T follicular helper cell (primary cell): ENCODE data around the gene SAMD8.

Experiments used
- DNase-seq: peaks from one replicate; pipeline ENCODE4 v3.0.0-alpha.2; 2020; ENCODE audit warnings: low read depth
- total RNA-seq, 2 experiments: gene quantifications; one replicate each; lab custom pipeline; 2026; lab: John Stamatoyannopoulos, UW

SAMD8 gene
- total RNA-seq: 49.2 to 53.1 reads per million in 2 experiments

- peak; percentile 93 for DNase-seq
Measured at GRCh38 chr10:75111365-75111906, at the start of gene SAMD8. SAMD8 (plus strand) TSS chr10:75111656; CDS start chr10:75150529, 38,873 bp downstream.

GRCh38 chr10:75061709-75062505, 49.5 kb upstream of the SAMD8 start:
- no peak for DNase-seq

- DNase-seq: no peak
Measured at GRCh38 chr10:75062506-75063299, 48.8 kb upstream of the SAMD8 start.

- no peak for DNase-seq
Measured at GRCh38 chr10:75063461-75064230, 47.8 kb upstream of the SAMD8 start.

- DNase-seq: no peak
Measured at GRCh38 chr10:75065076-75065475, 46.4 kb upstream of the SAMD8 start.

- DNase-seq: no peak
Measured at GRCh38 chr10:75066271-75066670, 45.2 kb upstream of the SAMD8 start.

GRCh38 chr10:75067272-75067671, 44.2 kb upstream of the SAMD8 start:
- DNase-seq: no peak

GRCh38 chr10:75068523-75068922, 42.9 kb upstream of the SAMD8 start:
- DNase-seq: no peak

GRCh38 chr10:75070476-75070875, 41.0 kb upstream of the SAMD8 start:
- no peak for DNase-seq

- no peak for DNase-seq
Measured at GRCh38 chr10:75070961-75071428, 40.5 kb upstream of the SAMD8 start.

GRCh38 chr10:75071756-75072155, 39.7 kb upstream of the SAMD8 start:
- no peak for DNase-seq

GRCh38 chr10:75072727-75073126, 38.7 kb upstream of the SAMD8 start:
- DNase-seq: no peak

GRCh38 chr10:75073442-75073841, 38.0 kb upstream of the SAMD8 start:
- DNase-seq: no peak

- no peak for DNase-seq
Measured at GRCh38 chr10:75074711-75075445, 36.6 kb upstream of the SAMD8 start.

GRCh38 chr10:75076348-75076747, 35.1 kb upstream of the SAMD8 start:
- no peak for DNase-seq

GRCh38 chr10:75079436-75080083, 31.9 kb upstream of the SAMD8 start:
- DNase-seq: no peak

GRCh38 chr10:75080554-75080953, 30.9 kb upstream of the SAMD8 start:
- no peak for DNase-seq

GRCh38 chr10:75081379-75081778, 30.1 kb upstream of the SAMD8 start:
- no peak for DNase-seq

- no peak for DNase-seq
Measured at GRCh38 chr10:75083972-75084833, 27.3 kb upstream of the SAMD8 start.
